Stomach (tissue), 4 donors: ENCODE measurements around the gene TP73.

Experiments used
- EP300 ChIP-seq: sonication (generic); formaldehyde crosslinking; IDR thresholded peaks from one replicate; pipeline ENCODE4 v1.6.1; 2017; ENCODE audit warnings: antibody characterized with exemption
- POLR2A ChIP-seq, 4 donors: fragments of 450-650 bp; IDR thresholded peaks; one replicate each; pipeline ENCODE4 v1.6.1; 2016; ENCODE audit warnings: antibody characterized with exemption in 4 of 4, control low read depth in 2 of 4, mild to moderate bottlenecking in 1 of 4, moderate library complexity in 1 of 4
- POLR2AphosphoS5 ChIP-seq, 3 donors: sonication (generic); formaldehyde crosslinking; IDR thresholded peaks; one replicate each; pipeline ENCODE4 v1.6.1; 2016; ENCODE audit warnings: antibody characterized with exemption in 3 of 3
- TF ChIP-seq, protein P1 (sequence below), 7 experiments: fragments of 450-650 bp in 4 of 7; fragments of 200-600 bp in 3 of 7; sonication (generic) in 3 of 7; IDR thresholded peaks; one replicate each; pipeline ENCODE4 v1.5.1; 2016 to 2019; ENCODE audit warnings: antibody characterized with exemption in 7 of 7, control low read depth in 2 of 7, mild to moderate bottlenecking in 1 of 7

DNA sequence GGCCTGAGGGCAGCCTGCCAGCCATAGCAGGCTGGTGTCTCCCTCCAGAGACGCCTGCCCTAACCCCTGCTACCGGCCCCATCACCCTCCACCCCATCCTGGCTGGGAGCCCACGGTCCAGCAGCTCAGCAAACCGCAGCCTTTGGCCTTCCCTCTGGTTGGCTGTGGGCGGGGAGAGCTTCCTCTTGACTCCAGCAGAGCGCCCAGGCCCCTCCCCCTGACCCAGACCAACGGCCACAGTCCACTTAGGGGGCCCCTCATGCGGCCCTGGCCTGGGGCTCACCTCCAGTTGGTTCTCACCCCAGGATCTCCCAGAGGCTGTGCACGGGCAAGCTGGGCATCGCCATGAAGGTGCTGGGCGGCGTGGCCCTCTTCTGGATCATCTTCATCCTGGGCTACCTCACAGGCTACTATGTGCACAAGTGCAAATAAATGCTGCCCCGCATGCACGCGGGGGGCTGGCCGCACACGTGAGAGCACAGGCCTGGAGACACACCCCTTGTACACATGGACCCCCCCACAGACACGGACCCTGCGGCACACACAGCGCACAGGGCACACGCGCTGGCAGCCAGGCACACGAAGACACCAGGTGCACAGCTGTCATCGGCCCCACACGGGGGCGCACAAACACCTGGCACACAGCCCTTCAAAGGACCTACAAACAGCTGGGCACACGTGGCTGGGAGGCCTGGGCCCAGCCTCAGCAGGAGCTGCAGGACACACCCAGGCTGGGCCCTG is 123.3 kb downstream of the TP73 start:
- TF ChIP-seq, protein P1, sequence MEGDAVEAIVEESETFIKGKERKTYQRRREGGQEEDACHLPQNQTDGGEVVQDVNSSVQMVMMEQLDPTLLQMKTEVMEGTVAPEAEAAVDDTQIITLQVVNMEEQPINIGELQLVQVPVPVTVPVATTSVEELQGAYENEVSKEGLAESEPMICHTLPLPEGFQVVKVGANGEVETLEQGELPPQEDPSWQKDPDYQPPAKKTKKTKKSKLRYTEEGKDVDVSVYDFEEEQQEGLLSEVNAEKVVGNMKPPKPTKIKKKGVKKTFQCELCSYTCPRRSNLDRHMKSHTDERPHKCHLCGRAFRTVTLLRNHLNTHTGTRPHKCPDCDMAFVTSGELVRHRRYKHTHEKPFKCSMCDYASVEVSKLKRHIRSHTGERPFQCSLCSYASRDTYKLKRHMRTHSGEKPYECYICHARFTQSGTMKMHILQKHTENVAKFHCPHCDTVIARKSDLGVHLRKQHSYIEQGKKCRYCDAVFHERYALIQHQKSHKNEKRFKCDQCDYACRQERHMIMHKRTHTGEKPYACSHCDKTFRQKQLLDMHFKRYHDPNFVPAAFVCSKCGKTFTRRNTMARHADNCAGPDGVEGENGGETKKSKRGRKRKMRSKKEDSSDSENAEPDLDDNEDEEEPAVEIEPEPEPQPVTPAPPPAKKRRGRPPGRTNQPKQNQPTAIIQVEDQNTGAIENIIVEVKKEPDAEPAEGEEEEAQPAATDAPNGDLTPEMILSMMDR (IDR thresholded peaks at IDR 0.05), result no peak
- TF ChIP-seq POLR2A (IDR thresholded peaks at IDR 0.05), result no peak
- no peak for TF ChIP-seq POLR2AphosphoS5 (IDR thresholded peaks at IDR 0.05)
- TF ChIP-seq EP300, result no peak
